ENCODE data around the gene C4orf51.

GRCh38 chr4:145635117-145635516, 44.8 kb upstream of the C4orf51 start:
- TF ChIP-seq POLR2A (IDR thresholded peaks at IDR 0.05), result no peak
- TF ChIP-seq EP300 (IDR thresholded peaks at IDR 0.05), result no peak
- no peak for TF ChIP-seq CTCF (IDR thresholded peaks at IDR 0.05)
